B cell (primary cell): Measurements from ENCODE around the gene FIBP.

ENCODE experiments used
- CTCF ChIP-seq: fragments of 200-600 bp; IDR thresholded peaks from one replicate; pipeline ENCODE4 v1.8.0; 2022; ENCODE audit warnings: antibody characterized with exemption, mild to moderate bottlenecking
- EZH2 ChIP-seq: IDR thresholded peaks from 2 replicates; pipeline ENCODE4 v1.6.1; 2012; ENCODE audit warnings: borderline replicate concordance, low read depth, mild to moderate bottlenecking, moderate library complexity, low read length; ENCODE audit not compliant: insufficient read depth, poor library complexity, severe bottlenecking

- TF ChIP-seq CTCF (no peak), EZH2 (no peak)
Observed at GRCh38 chr11:65879617-65880016, 8.7 kb downstream of the FIBP start, which contains the start of gene CTSW.
